K562 (cell line): ENCODE measurements around the gene AMZ2. TPM values are rescaled to one million over a fixed set of nuclear protein-coding genes. Genes with fewer than 3 reads are reported as not detected.
A peak's percentile ranks its signal among the peaks of the same experiment; 100 is the strongest.

Experiments used
- CBFB ChIP-seq: sonication (generic); formaldehyde crosslinking; IDR thresholded peaks from 2 replicates; pipeline ENCODE4 v1.4.0; 2020; ENCODE audit warnings: mild to moderate bottlenecking, missing genetic modification reagents
- CBX1 ChIP-seq: sonication (generic); IDR thresholded peaks from 2 replicates; pipeline ENCODE4 v1.6.1; 2016; ENCODE audit warnings: antibody characterized with exemption, low read depth, mild to moderate bottlenecking
- FOXP1 ChIP-seq: sonication (generic); formaldehyde crosslinking; IDR thresholded peaks from 2 replicates; pipeline ENCODE4 v1.8.0; 2022; ENCODE audit warnings: mild to moderate bottlenecking, missing genetic modification reagents
- HNRNPL ChIP-seq: fragments of 200-400 bp; formaldehyde crosslinking; IDR thresholded peaks from 2 replicates; pipeline ENCODE4 v1.6.1; 2017; ENCODE audit warnings: low read depth, mild to moderate bottlenecking, low read length
- JUND ChIP-seq, 2 experiments: IDR thresholded peaks; 2 replicates in 1 of 2; 3 replicates in 1 of 2; pipeline ENCODE4 v1.6.1; 2011; ENCODE audit warnings: borderline replicate concordance in 2 of 2, low read depth in 2 of 2, low read length in 2 of 2, improper control_type of control experiment in 1 of 2, missing biosample characterization in 1 of 2, missing genetic modification characterization in 1 of 2, missing genetic modification reagents in 1 of 2
- KDM2B ChIP-seq: fragments of 250-450 bp; sonication (Bioruptor Pico); IDR thresholded peaks from 2 replicates; pipeline ENCODE4 v1.8.0; 2021; ENCODE audit warnings: mild to moderate bottlenecking, moderate library complexity
- KLF13 ChIP-seq: fragments of 450-650 bp; IDR thresholded peaks from 2 replicates; pipeline ENCODE4 v1.6.1; 2016; ENCODE audit warnings: missing genetic modification characterization, low read depth, mild to moderate bottlenecking, missing compliant biosample characterization, moderate library complexity, borderline replicate concordance
- MYC ChIP-seq, 2 experiments: fragments of 250-450 bp in 1 of 2; sonication (Bioruptor Pico) in 1 of 2; IDR thresholded peaks; 2 replicates each; pipeline versions ENCODE4 v1.5.1 to v1.6.1; 2012 to 2021; ENCODE audit warnings: low read depth in 2 of 2, borderline replicate concordance in 1 of 2, improper control_type of control experiment in 1 of 2, low read length in 1 of 2, mild to moderate bottlenecking in 1 of 2, moderate library complexity in 1 of 2
- PML ChIP-seq: IDR thresholded peaks from 2 replicates; pipeline ENCODE4 v1.6.1; 2012; ENCODE audit warnings: low read length, inconsistent platforms
- RNF2 ChIP-seq: sonication (generic); IDR thresholded peaks from 2 replicates; pipeline ENCODE4 v1.6.1; 2016
- SMAD1 ChIP-seq: fragments of 150-350 bp; IDR thresholded peaks from 2 replicates; pipeline ENCODE4 v1.6.1; 2014; ENCODE audit warnings: low read length, low read depth; ENCODE audit not compliant: partially characterized antibody
- TAF1 ChIP-seq: IDR thresholded peaks from 2 replicates; pipeline ENCODE4 v1.6.1; 2011; ENCODE audit warnings: mild to moderate bottlenecking, low read length, moderate library complexity; ENCODE audit not compliant: insufficient read depth, control insufficient read depth, severe bottlenecking; ENCODE audit errors: extremely low read depth
- TAF7 ChIP-seq: fragments of 450-650 bp; IDR thresholded peaks from 2 replicates; pipeline ENCODE4 v1.6.1; 2016; ENCODE audit warnings: missing genetic modification characterization, missing compliant biosample characterization
- ZEB2 ChIP-seq: fragments of 450-650 bp; IDR thresholded peaks from 2 replicates; pipeline ENCODE4 v1.6.1; 2016
- ZFX ChIP-seq: sonication (generic); formaldehyde crosslinking; IDR thresholded peaks from 2 replicates; pipeline ENCODE4 v1.8.0; 2022; ENCODE audit warnings: mild to moderate bottlenecking, missing genetic modification reagents, moderate library complexity
- ZNF184 ChIP-seq: sonication (generic); formaldehyde crosslinking; IDR thresholded peaks from 2 replicates; pipeline ENCODE4 v1.5.0; 2020; ENCODE audit warnings: missing genetic modification reagents
- polyA plus RNA-seq, 8 experiments: library from polyadenylated mRNA; depleted of rRNA in 4 of 8; stranded (reverse) in 5 of 8; unstranded in 3 of 8; fragments of >200 nt; fragmentation: Nextera tagmentation in 2 of 8; fragmentation: Illumina TruSeq in 1 of 8; extraction: Ambion mirVana in 2 of 8; extraction: Trizol in 1 of 8; gene quantifications; 2 replicates each; pipeline versions ENCODE4 v1.2.1 to v1.2.3, GENCODE V29; 2011 to 2014; ENCODE audit warnings: inconsistent platforms in 1 of 8, missing spikeins in 1 of 8
- total RNA-seq, 7 experiments: library from RNA; depleted of rRNA in 6 of 7; stranded (reverse); fragments of >200 nt in 6 of 7; fragmentation: Illumina TruSeq in 2 of 7; extraction: Trizol in 2 of 7; gene quantifications; 2 replicates each; pipeline versions ENCODE4 v1.2.1 to v1.2.3, GENCODE V29; 2011 to 2021; ENCODE audit warnings: low replicate concordance in 1 of 7
- TF ChIP-seq, protein P1 (sequence below): fragments of 200-800 bp; sonication (Bioruptor generic); IDR thresholded peaks from 2 replicates; pipeline ENCODE4 v1.6.1; 2017; ENCODE audit warnings: missing genetic modification characterization, missing compliant biosample characterization
- TF ChIP-seq, protein P2 (sequence below): fragments of 450-650 bp; formaldehyde crosslinking; IDR thresholded peaks from 2 replicates; pipeline ENCODE4 v1.4.0; 2020; ENCODE audit warnings: mild to moderate bottlenecking, moderate library complexity
- TF ChIP-seq, protein P3 (sequence below): fragments of 450-650 bp; IDR thresholded peaks from 2 replicates; pipeline ENCODE4 v1.6.1; 2014; ENCODE audit warnings: low read depth, mild to moderate bottlenecking, moderate library complexity, borderline replicate concordance

Gene AMZ2
- total and polyA plus RNA-seq, 9 of the 15 experiments (the other 6 are each of a cell fraction or from before 2014, with no cell fraction given): 22.6 to 92.2 (median 52.6) TPM

DNA sequence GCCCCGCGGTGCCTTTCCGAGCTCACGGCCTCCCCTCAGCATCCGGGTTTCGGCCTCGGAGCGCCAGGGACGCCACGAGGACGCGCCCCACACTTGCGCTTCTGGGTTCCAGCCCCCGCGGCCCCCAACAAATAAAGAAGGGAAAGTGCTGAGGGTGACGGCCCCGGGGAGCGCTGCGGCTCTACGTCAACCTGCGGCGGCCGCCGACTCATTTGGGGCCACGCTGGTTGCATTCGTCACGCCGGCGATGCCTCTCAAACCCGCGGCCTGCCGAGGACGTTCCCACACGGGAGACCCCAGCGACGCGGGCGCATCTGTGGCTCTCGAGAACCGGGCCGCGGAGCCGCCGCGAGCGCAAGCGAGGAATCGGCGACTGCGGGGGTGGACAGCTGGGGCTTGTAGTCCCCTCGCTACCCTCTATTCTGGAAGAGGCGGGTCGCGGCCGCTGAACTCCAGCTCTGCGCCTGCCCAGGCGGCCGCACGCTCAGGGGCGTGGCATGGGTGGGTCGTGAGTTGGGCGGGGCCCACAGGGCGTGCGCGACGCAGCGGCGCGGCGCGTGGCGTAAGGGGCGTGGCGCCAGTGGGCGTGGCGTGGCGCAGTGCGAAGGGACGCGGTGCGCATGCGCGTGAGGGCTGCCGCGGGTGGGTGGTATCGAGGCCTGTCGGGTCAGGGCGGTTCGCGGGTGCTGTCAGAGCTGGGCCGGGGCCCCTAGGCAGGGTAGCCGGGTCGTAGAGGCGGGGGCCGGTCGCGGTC is at the start of gene AMZ2 (continued):
- TF ChIP-seq TAF7 (tag): peak; percentile 52; the same call in 1 of the 2 replicates
- TF ChIP-seq CBFB (CRISPR knock-in tag): peak; percentile 51; the same call in 1 of the 2 replicates
- no peak for TF ChIP-seq SMAD1
- TF ChIP-seq MYC (IDR thresholded peaks at IDR 0.05; ENCODE audit: low read depth, low read length): no peak; the same call in 1 of the 2 replicates
- TF ChIP-seq MYC (CRISPR knock-in tag; IDR thresholded peaks at IDR 0.05; ENCODE audit: borderline replicate concordance, low read depth): peak; percentile 79; the same call in 1 of the 2 replicates
- no peak for TF ChIP-seq ZNF184
- TF ChIP-seq CBX1: peak; percentile 93; the same call in 1 of the 2 replicates
- TF ChIP-seq KDM2B: 0 out of 2 replicates have a peak, but pooled peaks have one; percentile 31
- TF ChIP-seq KLF13 (tag): peak; percentile 90
- TF ChIP-seq, protein P1, sequence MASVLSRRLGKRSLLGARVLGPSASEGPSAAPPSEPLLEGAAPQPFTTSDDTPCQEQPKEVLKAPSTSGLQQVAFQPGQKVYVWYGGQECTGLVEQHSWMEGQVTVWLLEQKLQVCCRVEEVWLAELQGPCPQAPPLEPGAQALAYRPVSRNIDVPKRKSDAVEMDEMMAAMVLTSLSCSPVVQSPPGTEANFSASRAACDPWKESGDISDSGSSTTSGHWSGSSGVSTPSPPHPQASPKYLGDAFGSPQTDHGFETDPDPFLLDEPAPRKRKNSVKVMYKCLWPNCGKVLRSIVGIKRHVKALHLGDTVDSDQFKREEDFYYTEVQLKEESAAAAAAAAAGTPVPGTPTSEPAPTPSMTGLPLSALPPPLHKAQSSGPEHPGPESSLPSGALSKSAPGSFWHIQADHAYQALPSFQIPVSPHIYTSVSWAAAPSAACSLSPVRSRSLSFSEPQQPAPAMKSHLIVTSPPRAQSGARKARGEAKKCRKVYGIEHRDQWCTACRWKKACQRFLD (CRISPR knock-in tag): 0 out of 2 replicates have a peak, but pooled peaks have one; percentile 60
- TF ChIP-seq PML: peak; percentile 54; the same call in 1 of the 2 replicates
- TF ChIP-seq ZFX (CRISPR knock-in tag): peak; percentile 97
- TF ChIP-seq, protein P2, sequence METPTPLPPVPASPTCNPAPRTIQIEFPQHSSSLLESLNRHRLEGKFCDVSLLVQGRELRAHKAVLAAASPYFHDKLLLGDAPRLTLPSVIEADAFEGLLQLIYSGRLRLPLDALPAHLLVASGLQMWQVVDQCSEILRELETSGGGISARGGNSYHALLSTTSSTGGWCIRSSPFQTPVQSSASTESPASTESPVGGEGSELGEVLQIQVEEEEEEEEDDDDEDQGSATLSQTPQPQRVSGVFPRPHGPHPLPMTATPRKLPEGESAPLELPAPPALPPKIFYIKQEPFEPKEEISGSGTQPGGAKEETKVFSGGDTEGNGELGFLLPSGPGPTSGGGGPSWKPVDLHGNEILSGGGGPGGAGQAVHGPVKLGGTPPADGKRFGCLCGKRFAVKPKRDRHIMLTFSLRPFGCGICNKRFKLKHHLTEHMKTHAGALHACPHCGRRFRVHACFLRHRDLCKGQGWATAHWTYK (CRISPR knock-in tag): 0 out of 2 replicates have a peak, but pooled peaks have one; percentile 45
- peak; percentile 70 for TF ChIP-seq TAF1
- no peak for TF ChIP-seq ZEB2
- no peak for TF ChIP-seq JUND (IDR thresholded peaks at IDR 0.05; ENCODE audit: borderline replicate concordance, low read depth, low read length)
- TF ChIP-seq JUND (tag; IDR thresholded peaks at IDR 0.05; ENCODE audit: borderline replicate concordance, low read depth, low read length): 0 out of 3 replicates have a peak, but pooled peaks have one; percentile 15
- peak; percentile 95 for TF ChIP-seq FOXP1
- TF ChIP-seq RNF2: peak; percentile 45; the same call in 1 of the 2 replicates
- peak; percentile 31; the same call in 1 of the 2 replicates for TF ChIP-seq HNRNPL
- TF ChIP-seq, protein P3, sequence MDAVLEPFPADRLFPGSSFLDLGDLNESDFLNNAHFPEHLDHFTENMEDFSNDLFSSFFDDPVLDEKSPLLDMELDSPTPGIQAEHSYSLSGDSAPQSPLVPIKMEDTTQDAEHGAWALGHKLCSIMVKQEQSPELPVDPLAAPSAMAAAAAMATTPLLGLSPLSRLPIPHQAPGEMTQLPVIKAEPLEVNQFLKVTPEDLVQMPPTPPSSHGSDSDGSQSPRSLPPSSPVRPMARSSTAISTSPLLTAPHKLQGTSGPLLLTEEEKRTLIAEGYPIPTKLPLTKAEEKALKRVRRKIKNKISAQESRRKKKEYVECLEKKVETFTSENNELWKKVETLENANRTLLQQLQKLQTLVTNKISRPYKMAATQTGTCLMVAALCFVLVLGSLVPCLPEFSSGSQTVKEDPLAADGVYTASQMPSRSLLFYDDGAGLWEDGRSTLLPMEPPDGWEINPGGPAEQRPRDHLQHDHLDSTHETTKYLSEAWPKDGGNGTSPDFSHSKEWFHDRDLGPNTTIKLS: peak; percentile 73
